Stimulated activated CD8-positive, alpha-beta memory T cell treated with anti-CD3 and anti-CD28 coated beads, Interleukin-7, amount 100 ng/mL, for 4 hours (primary cell): ENCODE data around the gene SLC3A2.
A peak's percentile ranks its signal among the peaks of the same experiment; 100 is the strongest.

Experiments
- DNase-seq, 2 donors: peaks; one replicate each; pipeline ENCODE4 v3.0.0-alpha.2; 2020; ENCODE audit warnings: low read depth in 2 of 2

SLC3A2 gene

DNA sequence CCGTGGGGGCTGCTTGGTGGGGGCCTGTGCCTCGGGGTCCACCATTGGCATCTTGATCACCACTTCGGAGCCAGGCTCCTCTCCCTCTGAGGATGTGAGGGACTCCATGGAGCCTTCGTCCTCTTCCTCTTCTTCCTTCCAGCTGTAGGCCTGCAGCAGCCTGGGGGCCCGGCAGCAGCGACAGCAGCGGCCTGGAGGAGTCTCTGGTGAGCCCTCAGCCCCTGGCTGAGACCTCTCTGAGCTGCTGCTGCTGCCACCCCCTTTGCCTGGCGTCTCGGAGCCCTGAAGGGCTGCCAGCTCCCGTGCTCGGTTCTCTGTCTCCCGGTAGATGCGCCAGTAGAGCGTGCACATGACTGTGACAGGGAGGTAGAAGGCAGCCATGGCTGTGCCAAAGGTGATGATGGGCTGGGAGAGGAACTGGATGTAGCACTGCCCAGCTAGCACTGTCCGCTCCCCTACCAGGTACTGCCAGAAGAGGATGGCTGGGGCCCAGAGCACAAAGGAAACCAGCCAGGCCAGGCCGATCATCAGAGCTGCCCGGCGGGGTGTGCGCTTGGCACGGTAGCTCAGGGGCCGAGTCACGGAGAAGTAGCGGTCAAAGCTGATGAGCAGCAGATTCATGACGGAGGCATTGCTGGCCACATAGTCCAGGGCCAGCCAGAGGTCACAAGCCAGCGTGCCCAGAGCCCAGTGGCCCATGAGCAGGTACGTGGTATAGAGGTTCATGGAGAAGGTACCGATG, 29.6 kb downstream of the SLC3A2 start:
- DNase-seq = no peak

DNA sequence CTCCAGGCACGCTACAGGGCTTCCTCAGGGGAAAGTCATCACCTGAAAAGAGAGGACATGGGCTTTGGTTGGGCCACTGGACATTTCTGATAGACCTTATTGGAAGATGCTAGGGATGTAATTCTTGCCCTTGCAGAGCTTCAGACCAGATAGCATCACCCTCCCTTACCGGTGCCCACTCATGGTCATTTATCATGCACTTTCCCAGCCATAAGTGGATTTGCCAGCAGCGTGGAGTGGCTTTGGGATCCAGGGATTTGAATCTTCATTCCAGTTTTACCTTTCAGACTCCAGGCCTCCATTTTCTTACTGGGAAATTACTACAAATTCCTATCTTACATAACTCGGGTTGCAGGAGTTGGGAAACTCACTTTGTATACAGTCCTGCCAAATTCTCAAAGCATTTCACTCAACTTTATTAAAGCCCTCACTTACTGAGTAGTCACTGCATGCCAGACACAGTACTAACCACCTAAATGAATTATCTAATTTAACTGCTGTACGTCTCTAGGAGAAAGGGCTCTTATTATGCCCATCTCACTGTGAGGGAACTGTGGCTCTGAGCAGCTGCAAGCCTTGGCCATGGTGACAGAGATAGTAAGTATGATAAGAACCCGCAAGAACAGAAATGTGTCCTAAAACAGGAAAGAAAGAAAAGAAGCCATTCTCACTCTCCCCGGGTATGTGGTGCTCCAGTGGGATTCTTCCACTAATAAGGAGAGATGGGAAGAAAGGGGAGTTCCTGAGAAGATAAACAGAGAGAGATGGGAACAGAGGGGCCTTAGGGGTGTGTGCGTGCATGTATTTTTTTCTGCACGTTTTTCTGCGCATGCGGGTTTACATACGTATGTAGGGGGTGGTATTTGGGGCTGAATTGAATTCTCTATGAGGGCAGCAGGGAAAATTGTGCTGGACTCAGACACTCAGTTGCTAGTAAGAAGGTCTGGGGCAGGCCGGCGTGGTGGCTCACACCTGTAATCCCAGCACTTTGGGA, 30.7 kb downstream of the SLC3A2 start:
- no peak for DNase-seq

- no peak for DNase-seq
Observed at GRCh38 chr11:62912268-62912667, 31.6 kb downstream of the SLC3A2 start.

GRCh38 chr11:62914416-62914815, 33.7 kb downstream of the SLC3A2 start:
- DNase-seq = no peak

DNA sequence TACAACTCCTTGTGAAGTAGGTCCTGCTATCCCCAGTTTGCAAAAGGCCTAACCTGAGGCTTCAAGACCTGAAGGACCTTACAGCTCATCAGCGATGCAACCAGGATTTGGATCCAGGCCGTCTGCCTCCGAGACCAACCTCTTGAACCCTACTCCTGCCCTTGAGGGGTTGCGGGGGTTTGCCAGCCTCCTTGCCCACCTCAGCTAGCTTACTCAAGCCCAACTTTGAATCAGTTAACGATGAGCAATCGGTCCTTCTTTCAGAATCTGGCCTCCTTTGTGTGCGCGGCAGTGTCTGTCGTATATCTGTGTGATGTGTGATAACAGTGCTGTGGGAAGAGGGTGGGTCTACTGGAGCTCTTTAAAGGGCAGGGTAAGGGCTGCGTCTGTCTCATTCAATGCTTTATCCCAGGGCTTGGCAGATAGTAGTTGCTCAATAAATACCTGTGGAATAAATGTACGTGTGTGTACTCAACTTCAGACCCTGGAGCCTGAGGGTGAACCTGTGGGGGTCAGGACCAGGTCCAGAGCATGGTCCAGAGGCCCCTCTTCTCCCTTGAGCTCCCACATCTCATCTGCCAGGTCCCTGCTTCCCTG, 37.3 kb downstream of the SLC3A2 start:
- no peak for DNase-seq

DNA sequence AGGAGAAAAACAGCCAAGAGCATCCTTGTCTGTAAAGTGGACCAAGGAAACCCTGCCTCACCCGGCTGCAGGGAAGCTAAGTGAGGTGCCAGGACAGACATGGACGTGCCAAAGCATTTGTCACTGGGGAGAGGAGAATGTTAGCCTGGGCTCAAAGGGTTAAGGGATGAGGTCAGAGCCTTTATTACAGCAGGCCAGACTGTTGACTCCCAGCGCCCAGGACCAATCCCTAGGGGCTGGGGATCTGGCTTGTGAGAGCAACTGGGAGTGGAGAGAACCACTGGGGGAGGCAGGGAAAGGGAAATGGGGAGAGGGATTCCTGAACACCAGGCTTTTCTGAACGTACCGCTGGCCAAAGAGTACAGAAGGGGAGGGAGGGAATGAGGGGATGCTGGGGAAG, 37.8 kb downstream of the SLC3A2 start:
- DNase-seq = no peak

- no peak for DNase-seq
Observed at GRCh38 chr11:62919476-62919875, 38.8 kb downstream of the SLC3A2 start.

DNA sequence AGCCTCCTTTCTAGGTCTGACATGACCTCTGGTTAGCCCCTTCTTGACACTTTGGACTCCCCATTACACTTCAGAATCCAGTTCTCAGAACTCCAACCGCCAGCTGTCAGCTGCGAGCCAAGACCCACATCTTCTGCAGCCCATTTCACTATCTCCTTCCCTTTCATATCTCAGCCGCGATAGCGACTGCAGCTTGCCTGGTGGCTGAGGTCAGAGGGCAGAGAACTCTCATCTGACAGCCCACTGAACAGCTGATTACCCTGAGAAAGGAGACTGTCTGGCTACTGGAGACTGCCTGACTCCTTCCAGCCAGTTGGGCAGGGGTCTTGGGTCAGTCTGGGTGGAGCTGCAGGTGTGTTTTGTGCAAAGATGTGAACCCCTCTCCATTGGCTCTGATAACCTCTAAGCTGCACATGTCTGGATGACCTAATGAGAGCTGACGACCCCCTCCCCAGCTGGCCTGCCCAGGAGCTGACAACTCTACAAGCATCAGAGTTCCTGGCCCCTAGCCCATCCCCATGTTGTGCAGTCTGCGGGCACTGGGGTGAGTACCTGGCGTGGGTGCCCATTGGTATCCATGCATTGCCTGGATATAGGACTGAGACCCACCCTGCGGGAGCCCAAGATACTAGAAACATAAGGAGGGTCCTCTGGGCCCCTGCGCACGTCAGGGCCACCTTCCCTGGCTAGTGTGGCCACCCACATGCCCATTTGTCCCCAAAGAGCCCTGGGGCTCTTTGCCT, 39.4 kb downstream of the SLC3A2 start:
- DNase-seq = no peak

DNA sequence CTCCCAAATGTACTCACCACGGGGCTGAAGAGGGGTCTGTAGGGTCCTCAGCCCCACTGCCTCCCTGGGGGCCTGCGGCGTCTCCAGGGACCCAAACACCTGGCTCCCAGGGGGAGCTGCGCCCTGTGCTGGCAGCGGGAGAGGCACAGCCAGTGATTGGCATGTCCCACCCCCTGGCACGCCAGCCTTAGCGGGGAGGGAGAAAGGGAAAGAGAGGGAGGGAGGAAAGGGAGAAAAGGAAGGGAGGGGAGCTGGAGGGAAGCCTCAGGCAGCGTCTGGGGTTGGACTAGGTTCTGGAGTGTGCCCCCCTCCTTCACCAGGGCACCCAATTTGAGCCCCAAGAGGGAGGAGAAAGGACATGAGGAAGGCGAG, 40.5 kb downstream of the SLC3A2 start, which contains the start of gene CHRM1:
TSS of gene CHRM1 (minus strand) at position 163 of the 372 bp plus-strand sequence. CDS start 10,263 bp downstream, outside the sequence.
- no peak for DNase-seq

DNA sequence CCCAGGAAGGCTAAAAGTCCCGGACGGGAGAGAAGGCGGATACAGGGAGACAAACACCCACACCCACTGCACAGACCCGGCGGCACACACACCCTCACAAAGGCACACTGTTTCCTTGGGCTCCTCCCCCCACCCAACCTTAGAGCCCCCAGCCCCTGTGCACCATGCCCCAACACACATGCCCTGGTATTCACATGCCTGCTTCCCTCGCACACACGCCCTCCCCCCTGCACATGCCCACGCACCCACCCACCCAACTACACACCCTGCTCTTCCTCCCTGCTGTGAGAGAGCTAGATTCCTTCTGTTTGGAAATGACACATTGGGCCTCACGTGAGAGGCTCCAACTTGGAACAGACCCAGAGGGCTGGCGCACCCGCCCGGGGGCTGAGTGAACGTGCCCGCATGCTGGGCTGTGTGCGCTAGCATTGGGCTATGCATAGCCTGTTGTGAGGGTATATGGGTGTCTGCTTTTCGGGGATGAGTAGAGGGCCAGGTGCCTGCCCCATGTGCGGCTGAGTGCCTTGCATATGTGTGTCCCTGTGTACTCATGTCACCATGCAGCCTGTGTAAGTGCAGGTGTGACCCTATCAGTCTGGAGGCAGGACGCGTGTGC, 41.0 kb downstream of the SLC3A2 start:
- no peak for DNase-seq

DNA sequence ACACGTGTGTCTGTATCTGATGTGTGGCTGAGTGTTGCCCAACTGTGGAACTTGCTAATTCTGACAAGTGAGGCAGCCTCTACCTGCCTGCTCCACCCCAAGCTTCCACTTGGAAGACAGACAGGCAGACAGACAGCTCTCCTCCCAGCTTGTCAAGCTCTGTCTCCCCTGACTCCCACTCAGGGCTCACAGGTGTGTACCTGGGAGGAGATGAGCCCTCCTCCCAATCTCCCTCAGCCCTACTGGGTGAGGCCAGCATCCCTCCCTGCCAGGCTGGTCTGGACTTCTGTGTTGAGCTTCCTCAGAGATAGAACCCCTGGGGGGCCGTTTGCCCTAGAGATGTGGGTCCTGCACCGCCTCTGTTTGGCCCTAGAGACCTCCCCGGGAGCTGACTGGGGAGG, 41.5 kb downstream of the SLC3A2 start:
- no peak for DNase-seq

GRCh38 chr11:62922653-62923431, 42.1 kb downstream of the SLC3A2 start:
- DNase-seq = peak; percentile 18 to 46

DNA sequence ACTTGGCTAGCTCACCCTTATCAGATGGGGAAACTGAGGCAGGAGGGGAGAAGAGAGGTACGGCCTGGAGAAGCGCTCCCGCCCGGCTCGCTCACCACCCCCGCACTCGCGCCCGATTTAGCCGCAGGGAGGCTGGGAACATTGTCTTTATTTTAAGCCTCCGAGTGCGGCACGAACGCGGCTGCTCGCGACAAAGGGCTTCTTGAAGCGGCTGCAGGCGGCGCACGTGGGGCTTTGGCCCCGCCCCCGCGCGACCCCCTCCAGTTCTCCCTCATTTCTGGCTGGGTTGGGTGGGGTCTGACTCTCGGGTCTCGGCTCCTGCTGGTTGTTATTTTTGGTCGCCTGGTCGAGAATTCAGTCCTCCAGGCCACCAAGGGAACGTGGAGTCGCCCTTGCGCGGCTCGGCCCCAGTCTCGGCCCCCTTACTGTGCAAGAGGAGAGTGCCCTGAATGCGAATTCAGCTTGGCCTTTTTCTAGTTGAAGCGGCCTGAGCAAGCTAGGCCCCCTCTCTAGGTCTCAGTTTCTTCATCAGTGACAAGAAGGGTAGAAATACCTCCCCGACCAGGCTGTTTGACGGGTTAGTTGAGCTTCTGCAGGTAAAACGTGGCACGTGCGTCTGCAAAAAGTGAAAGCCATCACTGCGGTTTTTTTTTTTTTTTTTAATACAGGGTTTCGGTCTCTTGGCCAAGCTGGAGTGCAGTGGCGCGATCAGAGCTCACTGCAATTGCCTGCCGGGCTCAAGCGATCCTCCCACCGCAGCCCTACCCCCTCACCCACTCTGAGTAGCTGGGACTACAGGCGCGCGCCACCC, 43.1 kb downstream of the SLC3A2 start:
- no peak for DNase-seq

DNA sequence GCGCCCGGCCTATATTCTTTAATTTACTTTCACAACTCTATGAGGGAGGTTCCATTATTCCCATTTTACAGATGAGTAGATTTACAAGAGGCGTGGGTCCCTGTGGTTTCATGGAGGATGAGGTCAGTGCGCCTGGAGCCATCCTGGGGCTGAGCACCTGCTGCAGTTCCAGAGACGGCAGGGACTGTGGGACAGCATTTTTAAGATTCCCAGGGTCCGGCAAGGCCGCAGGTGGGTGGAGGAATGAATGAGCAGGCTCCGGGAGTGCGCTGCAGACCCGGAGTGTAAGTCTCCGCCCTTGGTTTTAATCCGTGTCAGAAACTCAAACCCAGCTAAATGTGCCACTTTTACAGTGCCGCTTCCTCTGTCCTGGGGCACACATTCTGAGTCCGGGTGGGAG, 44.6 kb downstream of the SLC3A2 start:
- DNase-seq = no peak

- DNase-seq = no peak
Observed at GRCh38 chr11:62925745-62926679, 45.3 kb downstream of the SLC3A2 start.

- DNase-seq = no peak
Observed at GRCh38 chr11:62926680-62927455, 46.2 kb downstream of the SLC3A2 start.

- no peak for DNase-seq
Observed at GRCh38 chr11:62928011-62928410, 47.3 kb downstream of the SLC3A2 start.

- DNase-seq = no peak
Observed at GRCh38 chr11:62930157-62930556, 49.5 kb downstream of the SLC3A2 start.
